HL-60 (cell line): ENCODE measurements around the gene DYSF.

Experiments used
- DNase-seq, 2 experiments: peaks; one replicate each; pipeline ENCODE4 v3.0.0-alpha.2; 2010 to 2020; ENCODE audit warnings: low read depth in 1 of 2, low spot score in 1 of 2
- H3K27ac ChIP-seq: fragments of 250-450 bp; sonication (Bioruptor Pico); replicated peaks from 2 replicates; pipeline ENCODE4 v1.5.1; 2020; ENCODE audit warnings: mild to moderate bottlenecking, moderate library complexity
- H3K27me3 ChIP-seq: fragments of 250-450 bp; sonication (Bioruptor Pico); 2 replicates; pipeline ENCODE4 v1.5.1; 2021; ENCODE audit warnings: mild to moderate bottlenecking, moderate library complexity; ENCODE audit not compliant: insufficient read depth, poor library complexity, severe bottlenecking
- H3K4me3 ChIP-seq: replicated peaks from 2 replicates; pipeline ENCODE4 v1.5.1; 2011; ENCODE audit warnings: mild to moderate bottlenecking, control low read depth, low read length; ENCODE audit not compliant: insufficient read depth
- GABPA ChIP-seq: IDR thresholded peaks from 2 replicates; pipeline ENCODE4 v1.6.1; 2012; ENCODE audit warnings: low read depth
- POLR2AphosphoS5 ChIP-seq: IDR thresholded peaks from 2 replicates; pipeline ENCODE4 v1.6.1; 2012; ENCODE audit warnings: low read depth
- SPI1 ChIP-seq: IDR thresholded peaks from 2 replicates; pipeline ENCODE4 v1.6.1; 2012; ENCODE audit warnings: low read depth, mild to moderate bottlenecking, borderline replicate concordance
- TF ChIP-seq, protein P1 (sequence below): IDR thresholded peaks from one replicate; pipeline ENCODE4 v1.5.1; 2011; ENCODE audit warnings: low read length, control low read depth, inconsistent platforms; ENCODE audit not compliant: insufficient read depth
- TF ChIP-seq, protein P2 (sequence below): IDR thresholded peaks from 2 replicates; pipeline ENCODE4 v1.6.1; 2012; ENCODE audit warnings: low read depth; ENCODE audit not compliant: insufficient replicate concordance

DYSF gene

DNA sequence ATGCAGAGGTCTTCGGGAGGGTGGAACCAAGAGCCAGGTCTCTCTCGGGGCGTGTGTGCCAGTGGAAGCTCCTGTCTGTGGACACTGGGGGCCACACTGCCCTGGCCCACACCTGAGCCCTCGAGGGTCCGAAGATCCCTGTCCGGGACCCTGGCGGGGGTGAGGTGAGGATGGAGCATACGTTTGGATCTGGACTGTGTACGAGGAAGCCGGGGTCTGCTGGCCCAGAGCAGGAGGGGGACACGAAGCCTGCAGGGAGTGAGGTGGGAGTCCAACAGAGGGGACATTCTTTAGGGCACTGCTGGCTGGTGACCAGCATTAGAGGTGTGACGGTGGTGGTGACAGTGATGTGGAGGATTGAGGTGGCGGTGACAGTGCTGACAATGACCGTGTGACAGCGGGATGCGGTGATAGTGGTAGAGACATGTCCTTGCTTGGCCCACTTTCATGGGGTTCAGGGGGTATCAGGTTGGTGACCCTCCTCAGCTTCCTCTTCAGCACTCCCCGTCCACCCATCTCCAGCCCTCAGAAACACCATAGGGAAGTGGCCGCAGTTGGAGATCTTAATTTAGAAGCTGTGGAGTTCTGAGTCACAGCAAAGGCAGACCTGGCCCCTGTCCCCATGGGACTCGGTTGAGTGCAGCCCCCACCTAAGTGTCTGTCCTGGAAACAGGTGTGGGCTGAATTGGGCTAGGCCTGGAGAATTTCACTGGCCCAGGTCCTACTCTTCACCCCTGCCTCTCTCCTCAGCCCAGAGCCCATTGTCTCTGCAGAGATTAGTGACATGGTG, 252.0 kb downstream of the DYSF start:
- H3K27ac ChIP-seq, result no peak overlapping the region
- DNase-seq, result no peak
- no peaks in the 10 kb centered on the region for H3K27me3 ChIP-seq
- TF ChIP-seq, protein P1, sequence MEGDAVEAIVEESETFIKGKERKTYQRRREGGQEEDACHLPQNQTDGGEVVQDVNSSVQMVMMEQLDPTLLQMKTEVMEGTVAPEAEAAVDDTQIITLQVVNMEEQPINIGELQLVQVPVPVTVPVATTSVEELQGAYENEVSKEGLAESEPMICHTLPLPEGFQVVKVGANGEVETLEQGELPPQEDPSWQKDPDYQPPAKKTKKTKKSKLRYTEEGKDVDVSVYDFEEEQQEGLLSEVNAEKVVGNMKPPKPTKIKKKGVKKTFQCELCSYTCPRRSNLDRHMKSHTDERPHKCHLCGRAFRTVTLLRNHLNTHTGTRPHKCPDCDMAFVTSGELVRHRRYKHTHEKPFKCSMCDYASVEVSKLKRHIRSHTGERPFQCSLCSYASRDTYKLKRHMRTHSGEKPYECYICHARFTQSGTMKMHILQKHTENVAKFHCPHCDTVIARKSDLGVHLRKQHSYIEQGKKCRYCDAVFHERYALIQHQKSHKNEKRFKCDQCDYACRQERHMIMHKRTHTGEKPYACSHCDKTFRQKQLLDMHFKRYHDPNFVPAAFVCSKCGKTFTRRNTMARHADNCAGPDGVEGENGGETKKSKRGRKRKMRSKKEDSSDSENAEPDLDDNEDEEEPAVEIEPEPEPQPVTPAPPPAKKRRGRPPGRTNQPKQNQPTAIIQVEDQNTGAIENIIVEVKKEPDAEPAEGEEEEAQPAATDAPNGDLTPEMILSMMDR, result no peak
- TF ChIP-seq, protein P2, sequence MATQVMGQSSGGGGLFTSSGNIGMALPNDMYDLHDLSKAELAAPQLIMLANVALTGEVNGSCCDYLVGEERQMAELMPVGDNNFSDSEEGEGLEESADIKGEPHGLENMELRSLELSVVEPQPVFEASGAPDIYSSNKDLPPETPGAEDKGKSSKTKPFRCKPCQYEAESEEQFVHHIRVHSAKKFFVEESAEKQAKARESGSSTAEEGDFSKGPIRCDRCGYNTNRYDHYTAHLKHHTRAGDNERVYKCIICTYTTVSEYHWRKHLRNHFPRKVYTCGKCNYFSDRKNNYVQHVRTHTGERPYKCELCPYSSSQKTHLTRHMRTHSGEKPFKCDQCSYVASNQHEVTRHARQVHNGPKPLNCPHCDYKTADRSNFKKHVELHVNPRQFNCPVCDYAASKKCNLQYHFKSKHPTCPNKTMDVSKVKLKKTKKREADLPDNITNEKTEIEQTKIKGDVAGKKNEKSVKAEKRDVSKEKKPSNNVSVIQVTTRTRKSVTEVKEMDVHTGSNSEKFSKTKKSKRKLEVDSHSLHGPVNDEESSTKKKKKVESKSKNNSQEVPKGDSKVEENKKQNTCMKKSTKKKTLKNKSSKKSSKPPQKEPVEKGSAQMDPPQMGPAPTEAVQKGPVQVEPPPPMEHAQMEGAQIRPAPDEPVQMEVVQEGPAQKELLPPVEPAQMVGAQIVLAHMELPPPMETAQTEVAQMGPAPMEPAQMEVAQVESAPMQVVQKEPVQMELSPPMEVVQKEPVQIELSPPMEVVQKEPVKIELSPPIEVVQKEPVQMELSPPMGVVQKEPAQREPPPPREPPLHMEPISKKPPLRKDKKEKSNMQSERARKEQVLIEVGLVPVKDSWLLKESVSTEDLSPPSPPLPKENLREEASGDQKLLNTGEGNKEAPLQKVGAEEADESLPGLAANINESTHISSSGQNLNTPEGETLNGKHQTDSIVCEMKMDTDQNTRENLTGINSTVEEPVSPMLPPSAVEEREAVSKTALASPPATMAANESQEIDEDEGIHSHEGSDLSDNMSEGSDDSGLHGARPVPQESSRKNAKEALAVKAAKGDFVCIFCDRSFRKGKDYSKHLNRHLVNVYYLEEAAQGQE, result no peak
- no peak for TF ChIP-seq SPI1
- no peak for TF ChIP-seq POLR2AphosphoS5
- no peak for TF ChIP-seq GABPA
- H3K4me3 ChIP-seq, result no peak overlapping the region

DNA sequence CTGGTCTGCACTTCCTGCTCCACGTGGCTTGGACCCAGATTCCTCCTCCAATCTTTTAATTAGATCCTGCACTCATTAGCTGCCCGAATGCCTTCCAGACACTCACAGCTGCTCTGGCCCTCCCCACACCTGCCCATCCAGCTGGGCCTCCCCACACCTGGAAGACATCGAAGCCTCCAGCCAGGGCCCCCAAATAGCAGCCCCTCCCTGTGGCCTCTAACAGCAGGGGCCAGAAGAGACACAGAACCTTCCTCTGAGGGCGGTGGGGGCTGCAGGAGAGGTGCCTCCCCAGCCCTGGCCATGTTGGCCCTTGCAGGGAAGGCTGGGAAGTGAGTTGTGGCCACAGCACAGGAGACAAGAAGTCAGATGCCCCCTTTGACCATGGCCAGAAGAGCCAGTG, 252.8 kb downstream of the DYSF start:
- Histone ChIP-seq H3K27ac (no peak overlapping the region), H3K4me3 (no peak overlapping the region), H3K27me3 (no peaks in the 10 kb centered on the region)
- no peak for DNase-seq
- no peak for TF ChIP-seq POLR2AphosphoS5
- TF ChIP-seq SPI1, result no peak
- no peak for TF ChIP-seq GABPA
- TF ChIP-seq, protein P1, result no peak
- TF ChIP-seq, protein P2, result no peak

DNA sequence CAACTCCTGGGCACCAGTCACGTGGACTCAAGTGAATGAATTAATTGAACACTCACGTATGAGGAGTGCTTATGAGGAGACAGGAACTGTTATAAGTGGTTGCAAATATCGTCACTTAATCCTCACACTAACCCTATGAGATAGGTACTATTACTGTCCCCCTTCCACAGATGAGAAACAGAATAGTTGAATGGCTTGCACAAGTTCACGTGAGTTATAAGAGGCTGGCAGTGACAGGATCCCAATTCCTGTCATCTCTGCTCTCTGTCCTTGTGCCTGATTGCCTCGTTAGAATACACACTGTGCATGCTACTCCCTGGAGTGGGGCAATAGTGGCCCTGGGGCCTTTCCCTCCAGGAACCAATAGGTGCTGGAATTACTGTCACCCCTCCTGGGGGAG, 253.5 kb downstream of the DYSF start:
- H3K27ac ChIP-seq, result no peak overlapping the region
- no peaks in the 10 kb centered on the region for H3K27me3 ChIP-seq
- TF ChIP-seq SPI1, result no peak
- TF ChIP-seq, protein P1, result no peak
- TF ChIP-seq GABPA, result no peak
- TF ChIP-seq, protein P2, result no peak
- no peak for TF ChIP-seq POLR2AphosphoS5
- H3K4me3 ChIP-seq, result no peak overlapping the region
- DNase-seq, result no peak
